Muscle layer of colon (tissue), 2 donors: Measurements from ENCODE around the gene GSK3A.
"Not testable (repeated sequence)": the region's sequence is repeated elsewhere in the genome, so short reads cannot be mapped to it uniquely, and the experiment has no call there.

ENCODE experiments used
- H3K27ac ChIP-seq: one replicate; pipeline ENCODE4 v1.7.0; 2013; ENCODE audit warnings: low read depth, mild to moderate bottlenecking, low read length, moderate library complexity
- H3K27me3 ChIP-seq, 2 donors: one replicate each; pipeline ENCODE4 v1.7.0; 2013; ENCODE audit warnings: low read length in 2 of 2, mild to moderate bottlenecking in 2 of 2; ENCODE audit not compliant: insufficient read depth in 2 of 2, control insufficient read depth in 1 of 2
- H3K36me3 ChIP-seq: one replicate; pipeline ENCODE4 v1.7.0; 2013; ENCODE audit warnings: mild to moderate bottlenecking, low read length; ENCODE audit not compliant: insufficient read depth
- H3K4me1 ChIP-seq: one replicate; pipeline ENCODE4 v1.7.0; 2013; ENCODE audit warnings: mild to moderate bottlenecking, low read length; ENCODE audit not compliant: insufficient read depth
- H3K4me3 ChIP-seq, 2 donors: one replicate each; pipeline ENCODE4 v1.7.0; 2013; ENCODE audit warnings: low read length in 2 of 2, low read depth in 1 of 2, mild to moderate bottlenecking in 1 of 2, moderate library complexity in 1 of 2
- H3K9ac ChIP-seq: one replicate; pipeline ENCODE4 v1.7.0; 2013; ENCODE audit warnings: low read length
- H3K9me3 ChIP-seq: one replicate; pipeline ENCODE4 v1.7.0; 2013; ENCODE audit warnings: mild to moderate bottlenecking, low read length
- donor health status: abdominal sarcoma.
- donor health status: Adenocarcinoma of cecum.

GSK3A gene

DNA sequence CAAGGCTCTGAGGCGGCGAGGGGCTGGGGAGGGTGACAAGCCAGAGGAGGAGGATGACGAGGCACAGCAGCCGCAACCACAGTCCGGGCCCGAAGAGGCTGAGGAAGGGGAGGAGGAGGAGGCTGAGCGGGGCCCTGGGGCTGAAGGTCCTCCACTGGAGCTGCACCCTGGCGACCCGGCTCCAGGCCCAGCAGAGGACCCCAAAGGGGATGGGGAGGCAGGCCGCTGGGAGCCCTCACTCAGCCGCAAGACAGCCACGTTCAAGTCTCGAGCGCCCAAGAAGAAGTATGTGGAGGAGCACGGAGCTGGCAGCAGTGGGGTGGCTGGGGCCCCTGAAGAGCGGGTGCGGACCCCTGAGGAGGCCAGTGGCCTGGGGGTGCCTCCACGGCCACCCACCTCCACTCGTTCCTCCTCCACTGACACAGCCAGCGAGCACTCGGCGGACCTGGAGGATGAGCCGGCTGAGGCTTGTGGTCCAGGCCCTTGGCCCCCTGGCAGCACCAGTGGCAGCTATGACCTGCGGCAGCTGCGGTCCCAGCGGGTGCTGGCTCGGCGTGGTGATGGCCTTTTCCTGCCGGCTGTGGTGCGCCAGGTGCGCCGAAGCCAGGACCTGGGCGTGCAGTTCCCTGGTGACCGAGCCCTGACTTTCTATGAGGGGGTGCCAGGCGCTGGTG, 29.6 kb upstream of the GSK3A start:
- H3K36me3 ChIP-seq: peaks cover 25% of the 10 kb centered on the region
- H3K4me1 ChIP-seq: peaks cover 41% of the 10 kb centered on the region
- H3K9me3 ChIP-seq: no peaks in the 10 kb centered on the region
- peak overlapping the region; percentile 56 for H3K27ac ChIP-seq
- H3K27me3 ChIP-seq: no peaks in the 10 kb centered on the region
- H3K9ac ChIP-seq: no peak overlapping the region
- H3K4me3 ChIP-seq: no peak overlapping the region

- Histone ChIP-seq H3K4me1 (peaks cover 36% of the 10 kb centered on the region), H3K27ac (peak overlapping the region; percentile 95), H3K36me3 (peaks cover 25% of the 10 kb centered on the region), H3K27me3 (no peaks in the 10 kb centered on the region), H3K9ac (peak overlapping the region; percentile 71), H3K4me3 (peak overlapping the region in 1 of 2 donors; percentile 87), H3K9me3 (no peaks in the 10 kb centered on the region)
Observed at GRCh38 chr19:42271045-42271419, 28.6 kb upstream of the GSK3A start.

- Histone ChIP-seq H3K27me3 (no peaks in the 10 kb centered on the region), H3K4me3 (peak overlapping the region; percentile 66 to 87), H3K4me1 (peaks cover 36% of the 10 kb centered on the region), H3K27ac (peak overlapping the region; percentile 95), H3K36me3 (peaks cover 25% of the 10 kb centered on the region), H3K9me3 (no peaks in the 10 kb centered on the region), H3K9ac (peak overlapping the region; percentile 99)
Observed at GRCh38 chr19:42270346-42271044, 28.1 kb upstream of the GSK3A start.

DNA sequence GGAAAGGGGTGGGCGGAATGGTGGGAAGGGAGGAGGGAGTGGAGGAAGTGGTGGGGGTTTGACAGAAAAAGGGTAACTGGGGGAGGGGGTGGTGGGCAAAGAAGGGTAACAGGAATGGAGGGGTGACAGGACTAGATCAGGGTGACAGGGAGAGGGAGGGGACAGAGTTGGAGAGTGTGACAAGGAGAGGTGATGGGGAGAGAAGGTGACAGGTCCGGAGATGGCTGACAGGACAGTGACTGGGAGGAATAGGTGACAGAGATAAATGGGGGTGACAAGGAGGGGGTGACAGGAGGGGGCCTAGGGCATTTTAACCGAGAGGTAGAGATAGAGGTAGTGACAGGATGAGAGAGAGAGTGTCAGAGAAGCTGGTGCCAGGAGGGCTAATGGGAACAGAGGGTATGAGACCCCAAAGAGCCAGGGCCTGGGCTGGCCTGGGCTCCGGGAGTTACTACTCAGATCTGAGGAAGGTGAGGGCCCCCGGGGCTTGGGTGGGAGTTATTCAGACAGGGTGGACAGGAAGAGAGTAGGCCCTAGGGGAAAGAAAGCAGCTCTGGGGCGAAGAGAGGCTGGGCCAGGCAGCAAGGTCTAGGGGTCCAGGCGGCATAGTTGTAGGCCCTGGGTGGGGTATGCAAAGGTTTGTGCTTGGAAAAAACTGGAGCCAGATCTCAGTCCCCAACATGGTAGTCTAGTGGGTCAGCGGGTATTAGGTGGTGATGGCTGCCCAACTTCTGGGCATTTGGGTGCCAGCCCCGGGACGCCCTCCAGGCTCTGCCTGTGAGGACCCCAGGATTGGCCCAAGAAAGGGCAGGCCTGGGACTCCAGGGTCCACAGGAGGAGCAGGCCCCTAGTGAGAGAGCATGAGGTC, 27.3 kb upstream of the GSK3A start:
- Histone ChIP-seq H3K4me1 (peaks cover 29% of the 10 kb centered on the region), H3K27ac (peak overlapping the region; percentile 95), H3K36me3 (peaks cover 19% of the 10 kb centered on the region), H3K9ac (peak overlapping the region; percentile 99), H3K27me3 (no peaks in the 10 kb centered on the region), H3K9me3 (no peaks in the 10 kb centered on the region), H3K4me3 (peak overlapping the region; percentile 66 to 87)

GRCh38 chr19:42268704-42269477, 26.5 kb upstream of the GSK3A start, which contains the start of gene CIC:
Gene CIC, plus strand, starts transcription at chr19:42269252. Its CDS starts 2,532 bp downstream, at chr19:42271784.
- peak within 1 kb of the TSS; percentile 98 for H3K27ac ChIP-seq
- no peaks in the 10 kb centered on the region for H3K27me3 ChIP-seq
- H3K36me3 ChIP-seq: peaks cover 12% of the 10 kb centered on the region
- H3K4me1 ChIP-seq: peaks cover 25% of the 10 kb centered on the region
- peak within 1 kb of the TSS; percentile 76 to 87 for H3K4me3 ChIP-seq
- peak within 1 kb of the TSS; percentile 99 for H3K9ac ChIP-seq
- H3K9me3 ChIP-seq: no peaks in the 10 kb centered on the region

DNA sequence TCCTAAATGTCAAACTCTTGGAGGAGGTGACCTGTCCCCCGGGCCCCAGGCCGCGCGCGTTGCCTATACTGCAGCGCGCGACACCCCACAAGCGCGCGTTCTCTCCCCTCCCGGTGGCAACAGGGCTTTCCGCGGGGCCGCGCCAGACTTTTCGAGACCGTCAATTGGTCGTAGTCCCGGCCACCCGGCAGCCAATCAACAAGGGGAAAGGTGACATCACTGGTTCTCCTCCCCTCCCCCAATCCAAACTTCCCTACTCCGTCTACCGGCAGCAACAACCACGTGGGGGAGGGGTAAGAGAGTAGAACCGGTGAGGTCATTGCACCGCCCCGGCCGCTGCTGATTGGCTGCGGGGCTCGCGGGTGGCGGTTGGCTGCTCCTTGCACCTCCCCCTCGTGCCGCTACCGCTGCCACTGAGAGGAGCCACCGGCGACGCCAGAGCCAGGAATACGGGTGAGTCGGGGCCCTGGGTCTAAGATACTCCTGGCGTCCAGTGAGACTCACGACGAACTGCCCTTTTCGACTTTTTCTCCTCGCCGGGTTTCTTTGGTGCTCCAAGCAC, 25.8 kb upstream of the GSK3A start:
- Histone ChIP-seq H3K36me3 (peaks cover 7% of the 10 kb centered on the region), H3K9ac (peak overlapping the region; percentile 75), H3K27me3 (no peaks in the 10 kb centered on the region), H3K9me3 (no peaks in the 10 kb centered on the region), H3K4me1 (peaks cover 25% of the 10 kb centered on the region), H3K4me3 (peak overlapping the region; percentile 76), H3K27ac (peak overlapping the region; percentile 98)

DNA sequence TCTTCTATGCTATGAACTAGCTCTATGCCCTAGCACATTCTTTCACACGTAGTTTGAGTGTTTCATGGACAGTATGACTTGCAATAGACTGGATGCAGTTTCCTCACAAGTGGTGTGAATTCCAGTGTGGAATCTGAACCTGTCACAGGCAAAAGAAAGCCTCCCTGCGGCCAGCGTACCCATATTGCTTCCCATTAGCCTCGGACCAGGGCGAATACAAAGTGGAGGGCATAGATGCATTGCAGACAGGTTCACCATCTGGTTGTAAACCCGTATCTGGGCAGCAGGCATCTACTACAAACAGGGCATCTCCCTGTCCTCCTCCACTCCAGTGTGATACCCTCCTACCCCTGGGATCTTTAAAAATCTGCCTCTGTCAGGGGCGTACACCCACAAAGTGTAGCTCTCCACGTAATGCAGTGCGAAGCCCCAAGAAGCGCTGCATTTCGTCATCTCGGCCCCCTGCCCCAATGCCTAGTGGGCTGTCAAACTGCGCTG, 25.3 kb upstream of the GSK3A start:
- Histone ChIP-seq H3K36me3 (peaks cover 7% of the 10 kb centered on the region), H3K4me3 (peak overlapping the region; percentile 45 to 76), H3K9ac (peak overlapping the region; percentile 75), H3K9me3 (no peaks in the 10 kb centered on the region), H3K27me3 (no peaks in the 10 kb centered on the region), H3K27ac (peak overlapping the region; percentile 98), H3K4me1 (peaks cover 25% of the 10 kb centered on the region)

GRCh38 chr19:42266928-42267603, 24.7 kb upstream of the GSK3A start:
- not testable (repeated sequence) for H3K27me3 ChIP-seq, H3K4me3 ChIP-seq, H3K9me3 ChIP-seq, H3K36me3 ChIP-seq, H3K27ac ChIP-seq
- Histone ChIP-seq H3K4me1 (peaks cover 25% of the 10 kb centered on the region), H3K9ac (peak overlapping the region; percentile 75)

DNA sequence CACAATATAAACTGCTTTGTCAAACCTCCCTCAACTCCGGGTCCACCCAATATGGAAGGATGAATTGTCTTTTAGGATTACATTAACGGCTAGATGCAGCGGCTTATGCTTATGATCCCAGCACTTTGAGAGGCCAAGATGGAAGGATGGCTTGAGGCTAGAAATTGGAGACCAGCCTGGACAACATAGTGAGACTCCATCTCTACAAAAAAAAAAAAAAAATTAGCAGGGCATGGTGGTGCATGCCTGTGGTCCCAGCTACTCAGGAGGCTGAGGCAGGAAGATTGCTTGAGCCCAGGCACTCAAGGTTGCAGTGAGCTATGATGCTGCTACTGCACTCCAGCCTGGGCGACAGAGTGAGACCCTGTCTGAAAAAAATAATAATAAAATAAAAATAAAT, 23.7 kb upstream of the GSK3A start:
- not testable (repeated sequence) for H3K36me3 ChIP-seq, H3K27me3 ChIP-seq, H3K9ac ChIP-seq, H3K4me3 ChIP-seq, H3K9me3 ChIP-seq, H3K27ac ChIP-seq
- peaks cover 20% of the 10 kb centered on the region for H3K4me1 ChIP-seq

DNA sequence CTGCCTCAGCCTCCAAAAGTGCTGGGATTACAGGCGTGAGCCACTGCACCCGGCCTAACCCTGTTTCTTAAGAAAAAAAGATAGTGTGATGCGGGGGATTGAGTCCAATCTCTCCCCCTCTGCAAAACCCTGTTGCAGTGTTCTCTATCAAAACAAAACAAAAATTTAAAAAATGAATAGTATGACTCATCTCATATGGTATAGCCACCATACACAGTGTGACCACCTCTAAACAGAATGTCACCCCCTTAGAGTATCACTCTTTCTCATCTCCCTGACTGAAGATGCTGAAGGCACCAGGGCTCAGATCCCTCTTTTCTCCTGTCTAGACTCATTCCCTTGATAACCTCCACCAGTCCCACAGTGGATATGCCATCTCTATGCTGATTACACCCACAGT, 19.4 kb upstream of the GSK3A start:
- Histone ChIP-seq H3K36me3 (no peaks in the 10 kb centered on the region), H3K4me3 (no peak overlapping the region), H3K9me3 (no peaks in the 10 kb centered on the region), H3K27me3 (no peaks in the 10 kb centered on the region), H3K4me1 (peaks cover under 1% of the 10 kb centered on the region), H3K9ac (no peak overlapping the region), H3K27ac (no peak overlapping the region)
